H1 (cell line): ENCODE measurements around the gene SLC27A2.

Source experiments
- ASH2L ChIP-seq: fragments of 200-600, 300-600 bp; sonication (generic); IDR thresholded peaks from one replicate; pipeline ENCODE4 v1.7.1; 2017; ENCODE audit warnings: low read length
- ATF2 ChIP-seq: IDR thresholded peaks from 2 replicates; pipeline ENCODE4 v1.6.1; 2012; ENCODE audit warnings: low read length, inconsistent platforms
- CHD2 ChIP-seq: IDR thresholded peaks from 2 replicates; pipeline ENCODE4 v1.6.1; 2012; ENCODE audit warnings: low read length, improper control_type of control experiment
- CTCF ChIP-seq, 3 experiments: IDR thresholded peaks; 1 replicate in 2 of 3; 2 replicates in 1 of 3; pipeline versions ENCODE4 v1.5.1 to v1.6.1; 2011; ENCODE audit warnings: low read length in 3 of 3, mild to moderate bottlenecking in 3 of 3, inconsistent platforms in 2 of 3, low read depth in 1 of 3, moderate library complexity in 1 of 3; ENCODE audit not compliant: insufficient read depth in 1 of 3; ENCODE audit errors: control extremely low read depth in 1 of 3
- EP300 ChIP-seq, 2 experiments: IDR thresholded peaks; 1 replicate in 1 of 2; 2 replicates in 1 of 2; pipeline ENCODE4 v1.6.1; 2011 to 2012; ENCODE audit warnings: low read depth in 2 of 2, low read length in 2 of 2, mild to moderate bottlenecking in 2 of 2, borderline replicate concordance in 1 of 2, inconsistent platforms in 1 of 2, moderate library complexity in 1 of 2
- MAX ChIP-seq: IDR thresholded peaks from 2 replicates; pipeline ENCODE4 v1.6.1; 2012; ENCODE audit warnings: inconsistent platforms
- RFX5 ChIP-seq: IDR thresholded peaks from 2 replicates; pipeline ENCODE4 v1.6.1; 2011; ENCODE audit warnings: low read depth, low read length, improper control_type of control experiment, borderline replicate concordance
- RNF2 ChIP-seq: fragments of 200-900, 300-1000 bp; sonication (generic); IDR thresholded peaks from 2 replicates; pipeline ENCODE4 v1.7.1; 2016; ENCODE audit warnings: borderline replicate concordance, low read depth, mild to moderate bottlenecking, antibody characterized with exemption, low read length; ENCODE audit not compliant: poor library complexity, severe bottlenecking; ENCODE audit errors: missing control alignments
- TAF1 ChIP-seq: IDR thresholded peaks from 2 replicates; pipeline ENCODE4 v1.6.1; 2011; ENCODE audit warnings: mild to moderate bottlenecking, low read depth, low read length
- TAF7 ChIP-seq: optimal IDR thresholded peaks from 2 replicates; pipeline ENCODE3; 2011; ENCODE audit warnings: low read depth, mild to moderate bottlenecking, inconsistent platforms, low read length, moderate library complexity, borderline replicate concordance

GRCh38 chr15:50244959-50245624 lies 63.1 kb downstream of the SLC27A2 start:
- TF ChIP-seq CTCF (IDR thresholded peaks at IDR 0.05; ENCODE audit: control extremely low read depth in 1 of 3, insufficient read depth in 1 of 3, low read depth in 1 of 3, low read length in 3 of 3): no peak
- TF ChIP-seq RNF2: no peak
- no peak for TF ChIP-seq TAF1
- TF ChIP-seq CHD2: no peak
- TF ChIP-seq TAF7: no peak
- TF ChIP-seq ASH2L: no peak
- TF ChIP-seq ATF2: no peak
- no peak for TF ChIP-seq EP300 (IDR thresholded peaks at IDR 0.05; ENCODE audit: borderline replicate concordance in 1 of 2, low read depth in 2 of 2, low read length in 2 of 2)
- no peak for TF ChIP-seq RFX5
- TF ChIP-seq MAX: no peak
